Liver (tissue), 9 donors: ENCODE measurements around the gene JAM3. TPM values are rescaled to one million over a fixed set of nuclear protein-coding genes. Genes with fewer than 3 reads are reported as not detected.
A peak's percentile ranks its signal among the peaks of the same experiment; 100 is the strongest.

ENCODE experiments used
- DNase-seq: peaks from one replicate; pipeline ENCODE4 v3.0.0-alpha.2; 2017; ENCODE audit warnings: low spot score
- H3K27ac ChIP-seq, 2 donors: one replicate each; pipeline ENCODE4 v1.7.0; 2013; ENCODE audit warnings: inconsistent platforms in 2 of 2, low read length in 2 of 2, control low read depth in 1 of 2, low read depth in 1 of 2, mild to moderate bottlenecking in 1 of 2
- H3K27me3 ChIP-seq, 4 donors: one replicate each; pipeline versions ENCODE4 v1.6.1 to v1.7.0; 2013; ENCODE audit warnings: low read length in 3 of 4, inconsistent platforms in 1 of 4, mild to moderate bottlenecking in 1 of 4, moderate library complexity in 1 of 4; ENCODE audit not compliant: control insufficient read depth in 4 of 4, insufficient read depth in 4 of 4
- H3K36me3 ChIP-seq, 4 donors: one replicate each; pipeline versions ENCODE4 v1.6.1 to v1.7.0; 2013; ENCODE audit warnings: low read length in 3 of 4, mild to moderate bottlenecking in 3 of 4, low read depth in 1 of 4, moderate library complexity in 1 of 4; ENCODE audit not compliant: control insufficient read depth in 4 of 4, insufficient read depth in 3 of 4
- H3K4me1 ChIP-seq, 4 donors: one replicate each; pipeline versions ENCODE4 v1.6.1 to v1.7.0; 2013; ENCODE audit warnings: low read length in 3 of 4, mild to moderate bottlenecking in 3 of 4, moderate library complexity in 1 of 4; ENCODE audit not compliant: control insufficient read depth in 4 of 4, insufficient read depth in 4 of 4
- H3K4me3 ChIP-seq, 3 donors: one replicate each; pipeline versions ENCODE4 v1.6.1 to v1.7.0; 2013; ENCODE audit warnings: low read length in 3 of 3, control low read depth in 1 of 3, low read depth in 1 of 3, mild to moderate bottlenecking in 1 of 3
- H3K9ac ChIP-seq, 2 donors: one replicate each; pipeline ENCODE4 v1.7.0; 2013; ENCODE audit warnings: low read length in 2 of 2, mild to moderate bottlenecking in 2 of 2, moderate library complexity in 2 of 2, control low read depth in 1 of 2, low read depth in 1 of 2
- H3K9me3 ChIP-seq, 4 donors: one replicate each; pipeline versions ENCODE4 v1.6.1 to v1.7.0; 2013; ENCODE audit warnings: low read length in 3 of 4; ENCODE audit not compliant: control insufficient read depth in 4 of 4
- ATF3 ChIP-seq: IDR thresholded peaks from 2 replicates; pipeline ENCODE4 v1.6.1; 2016; ENCODE audit warnings: antibody characterized with exemption
- CTCF ChIP-seq: fragments of 150-350 bp; IDR thresholded peaks from 2 replicates; pipeline ENCODE4 v1.5.1; 2017; ENCODE audit warnings: improper control_type of control experiment, low read depth, low read length; ENCODE audit not compliant: missing input control
- EGR1 ChIP-seq, 2 donors: IDR thresholded peaks; 2 replicates each; pipeline ENCODE4 v1.6.1; 2016 to 2018; ENCODE audit warnings: antibody characterized with exemption in 2 of 2, low read depth in 2 of 2
- FOXA1 ChIP-seq: IDR thresholded peaks from 2 replicates; pipeline ENCODE4 v1.6.1; 2016; ENCODE audit warnings: antibody characterized with exemption
- FOXA2 ChIP-seq: IDR thresholded peaks from 2 replicates; pipeline ENCODE4 v1.6.1; 2016; ENCODE audit warnings: antibody characterized with exemption
- GABPA ChIP-seq, 2 donors: IDR thresholded peaks in 1 of 2; conservative IDR thresholded peaks in 1 of 2; 2 replicates each; pipeline ENCODE4 v1.6.1; 2016; ENCODE audit warnings: antibody characterized with exemption in 2 of 2, mild to moderate bottlenecking in 1 of 2, moderate library complexity in 1 of 2
- HNF4A ChIP-seq, 2 donors: conservative IDR thresholded peaks; 2 replicates each; pipeline ENCODE4 v1.6.1; 2016; ENCODE audit warnings: antibody characterized with exemption in 2 of 2, mild to moderate bottlenecking in 2 of 2
- HNF4G ChIP-seq: IDR thresholded peaks from 2 replicates; pipeline ENCODE4 v1.6.1; 2016; ENCODE audit warnings: antibody characterized with exemption
- JUND ChIP-seq, 2 donors: IDR thresholded peaks; 2 replicates each; pipeline ENCODE4 v1.6.1; 2016; ENCODE audit warnings: antibody characterized with exemption in 2 of 2
- MAX ChIP-seq: IDR thresholded peaks from 2 replicates; pipeline ENCODE4 v1.6.1; 2016; ENCODE audit warnings: antibody characterized with exemption
- NR2F2 ChIP-seq: IDR thresholded peaks from 2 replicates; pipeline ENCODE4 v1.6.1; 2016; ENCODE audit warnings: antibody characterized with exemption
- RAD21 ChIP-seq, 2 donors: IDR thresholded peaks; 2 replicates each; pipeline ENCODE4 v1.6.1; 2016; ENCODE audit warnings: antibody characterized with exemption in 2 of 2, mild to moderate bottlenecking in 2 of 2
- RXRA ChIP-seq, 2 donors: IDR thresholded peaks; 2 replicates each; pipeline ENCODE4 v1.6.1; 2017 to 2018; ENCODE audit warnings: antibody characterized with exemption in 2 of 2, mild to moderate bottlenecking in 1 of 2
- TAF1 ChIP-seq: conservative IDR thresholded peaks from 2 replicates; pipeline ENCODE4 v1.6.1; 2016; ENCODE audit warnings: antibody characterized with exemption, mild to moderate bottlenecking
- YY1 ChIP-seq: IDR thresholded peaks from 2 replicates; pipeline ENCODE4 v1.6.1; 2016; ENCODE audit warnings: antibody characterized with exemption, mild to moderate bottlenecking
- ZBTB33 ChIP-seq: IDR thresholded peaks from 2 replicates; pipeline ENCODE4 v1.6.1; 2016; ENCODE audit warnings: antibody characterized with exemption
- WGBS: extraction: QIAGEN DNeasy Blood & Tissue Kit; methylation state at CpG from one replicate; pipeline ENCODE4 v1.1.7; 2013; 5-methylcytosine and 5-hydroxymethylcytosine counted together
- polyA plus RNA-seq, 2 donors: library from polyadenylated mRNA; stranded (reverse) in 1 of 2; unstranded in 1 of 2; fragments of 200-250 nt in 1 of 2; fragments of >200 nt in 1 of 2; fragmentation: Nextera tagmentation in 1 of 2; extraction: Ambion mirVana in 1 of 2; gene quantifications; one replicate each; pipeline versions ENCODE4 v1.2.1 to v1.2.3, GENCODE V29; 2013 to 2015
- total RNA-seq, 2 donors: library from RNA; depleted of rRNA; stranded (reverse); fragments of >200 nt; gene quantifications; one replicate each; pipeline ENCODE4 v1.2.3, GENCODE V29; 2014
- donor health status: healthy.
- donor health status: healthy.
- donor health status: healthy.
- donor health status: healthy.
- donor health status: healthy.

JAM3 gene
- total RNA-seq (1 to 10 TPM; 2.5 to 4.3 TPM), polyA plus RNA-seq (1 to 10 TPM; 1.6 to 1.7 TPM)

- WGBS: 2% methylated on average over 57 of the region's 57 CpGs
- H3K36me3 ChIP-seq: no peaks in the 10 kb centered on the region
- no peak within 1 kb of the TSS for H3K9ac ChIP-seq
- peaks cover 0 to 5% (median 2%) of the 10 kb centered on the region in 4 donors for H3K4me1 ChIP-seq
- H3K27ac ChIP-seq: peak within 1 kb of the TSS; percentile 61 to 63
- TF ChIP-seq EGR1 (IDR thresholded peaks at IDR 0.05; ENCODE audit: low read depth in 2 of 2) (no peak), ZBTB33 (no peak), FOXA2 (no peak), MAX (no peak), YY1 (no peak), NR2F2 (no peak), HNF4A (conservative IDR thresholded peaks at IDR 0.05) (no peak), RAD21 (IDR thresholded peaks at IDR 0.05) (no peak), RXRA (IDR thresholded peaks at IDR 0.05) (no peak), HNF4G (no peak), GABPA (IDR thresholded peaks at IDR 0.05 in 1 of 2, conservative IDR thresholded peaks at IDR 0.05 in 1 of 2) (no peak), JUND (IDR thresholded peaks at IDR 0.05) (no peak), FOXA1 (no peak), TAF1 (no peak), CTCF (no peak)
- DNase-seq: peak; percentile 82
- peak within 1 kb of the TSS in 1 of 3 donors; percentile 52 for H3K4me3 ChIP-seq
- H3K9me3 ChIP-seq: no peaks in the 10 kb centered on the region
- H3K27me3 ChIP-seq: peaks cover 0 to 12% (median 0%) of the 10 kb centered on the region in 4 donors
These were observed at the start of gene JAM3 for GRCh38 chr11:134068829-134069425. Gene JAM3, plus strand, starts transcription at chr11:134069072. Its CDS starts 12 bp downstream, at chr11:134069084.

- no peak overlapping the region for H3K27ac ChIP-seq
- WGBS: 65% methylated on average over 7 of the region's 7 CpGs
- TF ChIP-seq HNF4G (no peak), ZBTB33 (no peak), FOXA2 (no peak), TAF1 (no peak), FOXA1 (no peak), CTCF (no peak), NR2F2 (no peak), ATF3 (no peak), HNF4A (conservative IDR thresholded peaks at IDR 0.05) (no peak)
- no peaks in the 10 kb centered on the region for H3K9me3 ChIP-seq
- H3K9ac ChIP-seq: no peak overlapping the region
- peaks cover 0 to 3% (median 1%) of the 10 kb centered on the region in 4 donors for H3K27me3 ChIP-seq
- H3K36me3 ChIP-seq: no peaks in the 10 kb centered on the region
- no peak for DNase-seq
- H3K4me1 ChIP-seq: no peaks in the 10 kb centered on the region
- no peak overlapping the region for H3K4me3 ChIP-seq
These were observed 49.4 kb upstream of the JAM3 start for GRCh38 chr11:134019500-134019899.
